ENCODE results near the gene NETO2.
"Not testable (repeated sequence)": the region's sequence is repeated elsewhere in the genome, so short reads cannot be mapped to it uniquely, and the experiment has no call there.

The NETO2 gene

DNA sequence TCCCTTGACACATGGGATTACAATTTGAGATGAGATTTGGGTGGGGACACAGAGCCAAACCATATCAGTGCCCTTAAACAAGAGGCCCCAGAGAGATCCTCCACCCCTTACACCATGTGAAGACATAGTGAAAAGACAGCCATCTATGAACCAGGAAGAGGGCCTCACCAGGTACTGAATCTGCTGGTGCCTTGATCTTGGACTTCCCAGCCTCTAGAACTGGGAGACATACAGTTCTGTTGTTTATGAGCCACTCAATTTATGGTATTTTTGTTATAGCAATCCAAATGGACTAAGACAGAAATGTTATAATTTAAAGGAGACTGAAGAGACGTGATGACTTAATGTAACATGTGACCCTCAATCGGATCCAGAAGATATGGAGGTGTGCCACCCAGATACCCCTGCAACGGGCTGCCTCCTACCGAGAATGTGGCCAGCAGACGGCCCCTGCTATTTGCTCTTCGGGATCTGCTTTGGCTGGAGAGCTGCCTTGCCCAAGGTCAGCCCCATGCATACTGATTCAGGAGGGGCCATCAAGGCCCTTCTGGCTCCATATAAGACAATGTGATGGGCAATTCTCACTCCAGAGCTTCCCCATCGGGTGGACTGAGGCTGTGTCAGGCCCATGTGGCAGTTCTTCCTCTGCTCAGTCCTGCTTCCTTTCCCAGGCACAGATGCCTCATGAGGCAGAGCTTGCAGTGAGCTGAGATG lies 80.6 kb downstream of the NETO2 start:
- no peak for DNase-seq

DNA sequence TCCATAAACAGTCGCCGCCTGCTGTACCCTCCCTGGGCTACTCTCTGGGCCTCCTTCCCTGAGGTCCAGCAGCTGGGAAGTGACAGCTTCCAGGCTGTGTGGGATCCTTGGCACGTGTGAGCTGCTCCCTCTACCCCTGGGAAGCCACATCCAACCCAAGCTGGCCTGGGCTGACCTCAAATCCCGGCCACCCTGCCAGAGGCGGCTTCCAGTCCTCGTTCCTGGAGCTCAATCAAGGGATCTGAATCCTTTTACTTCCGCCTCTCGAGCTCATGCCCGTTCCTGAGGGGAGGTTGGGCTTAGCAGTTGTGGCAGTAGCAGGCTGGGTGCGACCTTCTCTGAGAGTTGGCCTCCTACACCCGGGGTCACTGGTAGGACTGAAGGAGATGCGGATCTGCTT lies 82.5 kb downstream of the NETO2 start:
- DNase-seq, result no peak

DNA sequence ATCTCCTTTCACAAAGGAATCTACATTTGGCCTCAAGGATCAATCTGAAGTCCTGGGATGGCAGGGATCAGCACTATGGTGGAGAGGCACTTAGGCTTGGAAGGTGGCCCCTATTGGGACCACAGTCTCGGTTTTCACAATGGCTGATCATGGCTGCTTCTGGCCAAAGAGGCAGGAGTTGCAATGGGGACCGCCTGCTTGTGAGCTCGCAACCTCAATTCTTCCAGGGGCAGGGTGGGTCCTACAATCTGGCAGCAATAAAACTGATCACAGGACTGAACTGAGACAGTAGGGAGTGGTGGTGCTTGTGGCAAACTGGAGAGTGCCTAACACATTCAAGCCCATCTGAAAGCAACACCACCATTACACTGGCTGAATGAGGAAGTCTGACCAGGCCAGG lies 83.1 kb downstream of the NETO2 start:
- no peak for DNase-seq

DNA sequence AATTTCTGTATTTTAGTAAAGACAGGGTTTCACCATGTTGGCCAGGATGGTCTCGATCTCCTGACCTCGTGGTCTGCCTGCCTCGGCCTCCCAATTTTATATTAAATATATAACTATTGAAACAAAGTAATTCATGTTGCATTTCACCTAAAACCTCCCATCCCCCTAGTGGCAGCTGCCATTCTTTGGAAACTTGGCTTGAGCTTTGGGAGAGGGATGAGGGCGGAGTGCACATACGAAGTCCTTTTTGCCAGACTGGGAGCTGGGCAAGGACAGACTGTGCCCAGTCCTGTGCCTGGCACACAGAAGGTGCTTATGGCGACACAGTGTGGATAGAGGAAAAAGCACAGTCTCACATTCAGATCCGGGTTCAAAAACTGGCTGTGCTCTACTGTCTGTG lies 83.8 kb downstream of the NETO2 start:
- DNase-seq, result no peak

DNA sequence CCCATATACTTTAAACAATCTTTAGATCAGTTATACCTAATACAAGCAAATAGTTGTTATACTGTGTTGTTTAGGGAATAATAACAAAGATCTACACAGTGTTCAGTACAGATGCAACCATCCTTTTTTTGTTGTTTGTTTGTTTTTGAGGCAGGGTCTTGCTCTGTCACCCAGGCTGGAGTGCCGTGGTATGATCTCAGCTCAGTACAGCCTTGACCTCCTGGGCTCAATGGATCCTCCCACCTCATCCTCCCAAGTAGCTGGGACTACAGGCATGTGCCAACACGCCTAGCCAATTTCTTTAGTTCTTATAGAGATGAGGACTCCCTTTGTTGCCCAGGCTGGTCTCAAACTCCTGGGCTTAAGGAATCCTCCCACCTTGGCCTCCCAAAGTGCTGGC lies 84.6 kb downstream of the NETO2 start:
- DNase-seq, result not testable (repeated sequence)

DNA sequence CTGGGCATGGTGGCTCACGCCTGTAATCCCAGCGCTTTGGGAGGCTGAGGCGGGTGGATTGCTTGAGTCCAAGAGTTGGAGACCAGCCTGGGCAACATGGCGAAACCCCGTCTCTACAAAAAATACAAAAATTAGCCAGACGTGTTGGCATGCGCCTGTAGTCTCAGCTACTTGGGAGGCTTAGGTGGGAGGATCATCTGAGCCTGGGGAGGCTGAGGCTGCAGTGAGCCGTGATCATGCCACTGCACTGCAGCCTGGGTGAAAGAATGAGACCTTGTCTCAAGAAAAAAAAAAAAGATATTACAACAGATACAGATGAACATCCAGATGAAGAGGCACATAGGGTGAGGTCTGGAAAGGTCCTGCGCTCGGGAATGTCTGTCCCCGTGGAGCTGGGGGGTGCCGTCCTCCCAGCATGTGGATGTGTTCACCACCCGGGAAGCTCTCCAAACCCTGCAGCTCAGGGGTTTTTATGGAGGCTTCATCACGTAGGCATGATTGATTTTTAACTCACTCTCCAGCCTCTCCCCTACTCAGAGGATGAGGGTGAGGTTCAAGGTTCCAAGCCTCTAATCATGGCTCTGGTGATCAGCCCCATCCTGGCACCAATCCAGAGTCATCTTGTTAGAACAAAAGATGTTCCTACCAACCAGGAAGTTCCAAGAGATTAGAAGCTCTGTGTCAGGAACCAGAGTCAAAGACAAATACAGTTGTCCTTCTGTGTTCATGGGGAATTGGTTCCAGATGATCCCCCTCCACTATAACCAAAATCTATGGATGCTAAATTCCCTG lies 85.3 kb downstream of the NETO2 start:
- DNase-seq, result no peak

DNA sequence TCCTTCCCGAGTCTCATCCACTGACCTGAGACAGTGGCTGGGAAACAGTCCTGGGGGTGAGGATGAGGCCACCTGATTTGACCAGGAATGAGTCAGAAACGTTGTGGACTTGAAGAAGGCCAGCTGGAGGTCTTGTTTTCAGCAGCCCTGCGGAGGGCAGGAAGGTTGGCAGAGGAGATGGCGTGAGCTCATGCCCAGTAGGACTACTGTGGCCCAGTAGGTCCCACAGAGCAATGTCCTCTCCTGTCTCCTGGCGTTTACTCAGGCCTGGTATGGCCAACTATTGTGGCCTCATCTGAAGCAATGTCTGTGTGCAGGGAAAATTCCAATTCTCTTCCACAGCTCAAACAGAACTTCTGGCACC lies 86.1 kb downstream of the NETO2 start:
- DNase-seq, result no peak

DNA sequence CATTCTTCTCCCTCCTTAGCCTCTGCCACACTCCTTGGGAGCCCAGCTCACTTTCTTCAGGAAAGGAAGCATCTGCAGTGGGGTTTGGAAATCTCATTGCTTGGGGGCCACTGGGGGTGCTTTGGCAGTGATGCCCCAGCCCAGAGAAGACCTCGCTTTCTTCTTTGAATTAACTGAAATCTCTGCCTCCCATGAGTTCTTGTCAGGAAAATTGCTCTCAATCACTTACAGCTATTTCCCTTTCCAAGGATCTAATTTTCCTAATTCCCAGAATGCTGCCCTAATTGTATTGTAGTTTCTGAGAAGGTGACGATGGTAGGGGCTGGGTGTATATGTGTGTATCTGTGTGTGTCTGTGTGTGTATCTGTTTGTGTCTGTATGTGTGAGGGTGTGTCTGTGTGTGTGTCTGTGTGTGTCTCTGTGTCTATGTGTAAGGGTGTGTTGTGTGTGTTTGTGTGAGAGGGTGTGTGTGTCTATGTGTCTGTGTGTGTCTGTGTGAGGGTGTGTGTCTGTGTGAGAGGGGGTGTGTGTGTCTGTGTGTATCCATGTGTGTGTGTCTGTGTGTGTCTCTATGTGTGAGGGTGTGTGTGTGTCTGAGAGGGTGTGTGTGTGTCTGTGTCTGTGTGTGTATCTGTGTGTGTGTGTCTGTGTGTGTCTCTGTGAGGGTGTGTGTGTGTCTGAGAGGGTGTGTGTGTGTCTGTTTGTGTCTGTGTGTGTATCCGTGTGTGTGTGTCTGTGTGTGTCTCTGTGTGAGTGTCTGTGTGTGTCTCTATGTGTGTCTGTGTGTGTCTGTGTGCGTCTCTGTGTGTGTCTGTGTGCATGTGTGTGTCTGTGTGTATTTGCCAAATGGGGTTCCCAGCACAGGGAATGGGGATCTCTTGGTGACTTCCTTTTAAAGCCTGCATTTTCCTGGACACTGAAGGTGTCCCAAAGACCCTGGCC lies 86.8 kb downstream of the NETO2 start:
- DNase-seq, result no peak

DNA sequence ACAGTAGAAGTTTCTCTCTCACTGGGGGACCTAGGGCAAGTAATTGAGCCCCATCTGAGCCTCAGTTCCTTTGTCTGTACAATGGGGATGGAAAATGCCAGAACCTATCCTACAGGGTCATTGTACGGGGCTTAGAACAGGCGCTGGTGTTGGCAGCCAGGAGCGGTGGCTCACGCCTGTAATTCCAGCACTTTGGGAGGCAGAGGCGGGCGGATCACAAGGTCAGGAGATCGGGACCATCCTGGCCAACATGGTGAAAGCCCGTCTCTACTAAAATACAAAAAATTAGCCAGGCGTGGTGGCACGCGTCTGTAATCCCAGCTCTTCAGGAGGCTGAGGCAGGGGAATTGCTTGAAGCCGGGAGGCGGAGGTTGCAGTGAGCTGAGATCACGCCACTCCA lies 87.7 kb downstream of the NETO2 start:
- not testable (repeated sequence) for DNase-seq

DNA sequence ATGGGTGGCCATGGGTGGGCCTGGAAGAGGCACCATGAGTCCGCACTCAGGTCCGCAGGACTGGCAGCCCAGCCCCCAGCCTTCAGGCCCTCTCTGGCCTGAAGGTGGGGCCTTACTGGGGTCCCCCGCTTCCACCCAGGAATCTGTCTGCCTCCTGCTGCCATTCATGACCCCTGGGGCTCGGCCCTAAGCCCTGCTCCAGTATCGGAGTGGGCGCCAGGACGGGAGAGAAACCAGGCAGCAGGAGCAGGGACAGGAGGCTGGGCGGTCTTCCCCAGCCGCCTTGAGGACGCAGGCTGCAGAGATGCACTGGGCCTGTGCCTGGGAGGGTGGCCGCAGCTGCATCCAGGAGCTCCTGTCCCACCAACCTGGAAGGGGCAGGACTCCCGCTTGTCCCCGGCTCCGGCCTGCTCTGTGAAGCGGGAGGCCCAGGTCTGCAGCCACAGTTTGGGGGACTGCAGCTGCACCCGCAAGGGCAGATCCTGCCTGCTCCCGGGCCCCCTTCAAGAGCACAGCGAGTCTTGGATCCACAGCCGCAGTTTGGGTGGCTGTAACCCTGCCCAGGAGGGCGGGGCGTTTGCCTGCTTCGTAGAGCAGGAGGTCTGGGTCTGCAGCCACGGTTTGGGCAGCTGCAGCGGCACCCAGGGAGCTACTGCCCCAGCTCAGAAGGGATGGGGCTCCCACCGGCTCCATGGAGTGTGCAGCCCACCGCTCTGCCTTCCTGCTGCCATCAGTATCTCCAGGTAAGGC lies 88.4 kb downstream of the NETO2 start:
- no peak for DNase-seq

DNA sequence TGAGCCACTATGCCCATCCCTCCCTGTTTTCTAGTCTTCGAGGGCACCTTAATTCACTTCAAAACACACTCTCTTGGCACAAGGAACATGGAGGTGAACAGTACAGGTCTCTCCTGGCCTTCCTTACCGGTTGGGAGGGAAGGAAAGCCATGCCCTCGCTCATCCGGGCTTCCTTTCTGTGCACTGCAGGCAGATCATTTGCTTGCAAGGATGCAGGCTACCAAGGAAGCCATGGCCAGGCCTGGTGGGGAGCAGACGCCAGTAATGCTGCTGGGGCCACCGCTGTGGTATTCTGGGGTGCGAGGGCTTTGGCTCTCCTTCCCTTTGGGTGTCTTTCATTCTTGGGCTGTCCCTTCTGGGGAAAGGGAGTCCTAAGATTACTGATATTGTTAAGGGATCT lies 89.4 kb downstream of the NETO2 start:
- DNase-seq, result no peak

DNA sequence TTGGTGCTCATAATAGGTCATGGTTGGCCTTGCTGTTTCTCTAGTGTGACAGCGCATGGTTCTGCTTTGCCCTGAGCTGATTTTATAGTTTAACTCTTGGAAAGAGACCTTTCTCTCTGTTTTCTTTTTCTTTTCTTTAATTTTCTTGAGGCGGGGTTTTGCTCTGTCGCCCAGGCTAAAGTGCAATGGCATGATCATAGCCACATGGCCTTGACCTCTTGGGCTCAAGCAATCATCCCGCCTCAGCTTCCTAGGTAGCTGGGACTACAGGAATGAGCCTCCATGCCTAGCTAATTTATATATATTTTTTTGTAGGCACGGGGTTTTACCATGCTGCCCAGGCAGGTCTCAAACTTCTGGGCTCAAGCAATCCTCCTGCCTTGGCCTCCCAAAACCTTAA lies 89.8 kb downstream of the NETO2 start:
- DNase-seq, result no peak

DNA sequence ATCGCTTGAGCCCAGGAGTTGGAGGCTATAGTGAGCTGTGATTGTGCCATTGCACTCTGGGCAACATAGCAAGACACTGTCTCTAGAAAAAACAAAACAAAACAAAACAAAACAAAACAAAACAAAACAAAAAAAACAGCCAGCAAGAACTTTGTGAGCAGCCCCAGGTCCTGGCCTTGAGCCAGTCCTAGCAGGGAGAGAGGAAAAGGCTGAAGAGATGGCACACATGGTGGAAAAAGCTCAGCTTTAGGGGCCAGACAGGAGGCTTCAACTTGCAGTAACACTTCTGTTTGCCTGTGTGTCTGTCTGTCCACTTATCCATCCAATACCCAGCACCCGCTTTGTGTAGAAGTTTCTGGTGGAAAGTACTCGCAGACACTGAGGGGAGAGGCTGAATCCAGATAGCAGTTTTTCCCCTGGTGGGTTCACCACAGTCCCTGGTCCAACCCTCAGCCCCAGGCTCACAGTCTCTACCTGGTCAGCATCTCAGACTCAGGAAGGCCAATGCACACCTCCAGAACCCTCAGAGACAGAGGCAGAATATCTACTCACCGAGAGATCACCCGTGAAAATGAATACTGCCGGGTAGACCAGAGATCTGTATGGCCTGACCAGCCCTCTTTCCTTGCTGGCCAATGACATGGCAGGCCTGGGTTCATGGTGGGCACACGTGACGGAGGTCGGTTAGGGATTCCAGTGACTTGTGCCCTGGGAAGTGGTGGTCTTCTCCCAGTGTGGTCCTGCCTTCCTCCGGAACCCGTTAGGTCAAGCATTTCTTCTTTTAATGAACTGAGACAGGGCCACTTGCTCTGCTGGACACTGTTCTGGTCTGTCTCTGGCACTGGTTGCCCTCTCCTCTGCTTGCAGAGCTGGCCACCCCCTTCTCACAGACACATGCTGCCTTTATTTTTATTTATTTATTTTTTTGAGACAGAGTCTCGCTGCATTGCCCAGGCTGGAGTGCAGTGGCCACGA lies 90.8 kb downstream of the NETO2 start:
- DNase-seq, result no peak

DNA sequence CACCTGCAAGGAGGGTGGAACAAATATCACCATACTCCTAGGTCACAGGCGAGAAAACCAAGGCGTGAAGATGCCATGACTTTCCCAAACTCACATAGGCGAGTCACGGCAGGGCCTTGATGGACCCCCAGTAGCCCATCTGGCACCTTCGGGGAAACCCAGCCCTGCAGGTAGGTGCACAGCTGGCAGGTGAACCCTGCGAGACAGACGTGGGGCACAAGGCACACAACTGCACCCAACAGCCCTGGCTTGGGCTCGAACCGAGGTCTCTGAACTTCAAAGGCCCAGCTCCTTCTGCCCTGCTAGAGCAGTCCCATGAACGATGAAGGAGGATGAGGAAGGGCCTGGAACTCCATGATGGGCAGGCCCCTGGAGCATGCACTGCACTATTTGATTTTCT lies 92.7 kb downstream of the NETO2 start:
- DNase-seq, result no peak

DNA sequence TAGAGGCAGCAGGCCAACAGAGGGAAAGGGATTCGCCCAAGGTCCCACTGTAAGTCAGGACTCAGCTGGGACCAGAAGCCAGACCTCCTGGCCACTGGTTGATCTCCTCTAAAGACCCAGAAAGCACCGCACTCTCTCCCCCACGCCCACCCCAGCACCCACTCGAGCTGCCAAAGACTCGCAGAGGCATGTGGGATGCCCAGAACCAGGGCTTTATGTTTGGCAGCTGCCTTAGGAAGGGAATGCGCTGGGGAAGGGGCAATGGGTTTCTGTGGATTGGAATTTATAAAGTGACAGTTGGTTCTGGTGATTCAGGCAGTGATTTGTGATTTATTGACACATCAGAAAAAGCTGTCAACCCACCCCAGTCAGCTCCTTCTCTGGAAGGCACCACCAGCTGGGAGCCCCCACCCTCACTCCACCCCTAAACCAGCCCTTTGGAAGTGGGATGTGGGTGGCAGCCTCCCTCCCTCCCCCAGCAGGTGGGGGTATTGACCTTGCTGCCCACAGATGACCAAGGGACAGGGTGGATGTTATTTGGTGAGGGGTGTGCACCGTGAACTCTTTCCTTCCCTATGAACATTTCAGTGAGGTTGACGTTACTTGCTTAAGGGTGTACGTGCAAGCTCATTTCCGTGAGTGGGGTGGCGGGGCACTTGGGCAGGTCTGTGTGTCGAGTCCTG lies 93.7 kb downstream of the NETO2 start:
- DNase-seq, result no peak

DNA sequence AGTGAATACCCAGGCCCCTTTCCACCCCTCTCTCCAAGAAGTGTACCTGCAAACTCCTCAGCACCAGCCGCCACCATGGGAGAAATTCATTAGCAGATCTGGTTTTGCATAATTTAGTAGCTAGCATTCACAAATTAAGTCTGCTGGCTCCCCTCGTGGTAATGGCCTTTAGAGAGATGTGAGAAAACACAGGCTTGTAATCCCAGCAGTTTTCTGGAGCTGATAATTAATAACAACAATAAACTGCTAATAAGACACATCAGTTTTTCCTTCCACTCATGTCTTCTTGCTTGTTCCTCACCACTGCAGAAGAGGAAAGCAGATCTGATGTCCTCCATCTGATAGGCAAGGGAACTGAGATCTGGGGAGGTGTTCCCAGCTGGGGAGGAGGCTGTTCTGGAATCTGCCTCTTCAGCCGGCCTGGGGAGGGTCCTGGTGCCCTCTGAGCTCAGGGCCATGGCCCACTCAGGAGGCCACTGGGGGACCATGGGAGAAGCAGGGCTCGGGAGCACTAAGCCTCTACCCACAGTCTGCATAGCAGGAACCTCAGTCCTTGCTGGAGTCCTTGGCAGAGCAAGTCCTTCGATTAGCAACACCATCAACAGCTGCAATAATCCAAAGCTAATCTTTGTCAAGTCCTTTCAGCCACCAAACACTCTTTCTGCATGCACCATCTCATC lies 96.1 kb downstream of the NETO2 start:
- DNase-seq, result no peak

DNA sequence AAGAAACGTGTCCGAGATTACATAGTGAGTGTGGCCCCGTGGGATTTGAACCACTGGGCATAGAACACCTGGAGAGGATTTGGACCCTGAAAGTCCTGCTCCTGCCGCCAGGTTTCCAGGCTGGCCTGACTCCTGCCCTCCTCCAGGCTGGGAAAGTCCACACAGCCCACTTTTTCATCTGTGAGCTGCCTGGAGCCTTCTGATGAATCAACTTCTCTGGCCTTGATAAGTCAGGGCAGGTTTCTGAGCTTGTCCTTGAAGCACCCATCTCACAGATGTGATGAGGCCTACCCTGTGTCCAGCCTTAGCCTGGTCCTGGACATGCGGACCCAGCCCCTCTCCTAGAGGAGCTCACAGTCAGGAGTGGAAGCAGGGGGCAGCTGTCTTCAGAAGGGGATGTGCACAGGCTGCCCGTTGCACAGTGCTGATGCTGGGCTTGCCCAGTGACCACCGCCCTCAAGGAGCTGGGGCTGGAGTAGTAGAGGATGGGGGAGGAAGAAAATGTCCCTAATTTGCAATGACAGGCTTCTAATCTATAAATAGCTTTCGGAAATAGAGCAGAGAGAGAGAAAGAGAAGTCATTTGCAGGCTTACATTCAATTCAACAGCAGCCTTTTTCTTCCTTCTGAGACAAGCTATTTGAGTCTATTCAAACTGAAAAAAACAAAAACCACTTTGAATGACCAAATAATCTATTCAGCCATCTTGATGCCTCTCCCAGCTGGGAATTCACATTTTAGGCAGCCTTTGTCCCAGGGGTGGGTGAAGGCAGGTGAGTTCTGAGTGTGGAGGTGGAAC lies 96.8 kb downstream of the NETO2 start:
- no peak for DNase-seq

DNA sequence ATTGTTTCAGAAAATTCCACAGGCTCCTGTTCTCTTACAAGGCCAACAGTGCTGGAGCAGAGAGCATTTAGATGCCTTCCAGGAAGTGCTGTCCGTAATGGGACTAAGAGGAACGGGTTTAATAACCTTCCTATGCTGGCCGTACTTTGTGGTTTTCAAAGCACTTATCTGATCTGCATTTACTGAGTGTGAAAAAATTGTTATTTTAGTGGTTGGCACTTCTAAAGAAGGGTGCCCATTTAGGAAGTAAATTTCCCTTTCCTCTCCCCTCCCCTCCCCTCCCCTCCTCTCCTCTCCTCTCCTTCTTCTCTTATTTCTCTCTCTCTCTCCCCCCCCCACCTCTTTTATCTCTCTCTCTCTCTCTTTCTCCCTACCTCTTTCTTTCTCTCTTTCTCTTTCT lies 98.3 kb downstream of the NETO2 start:
- no peak for DNase-seq

DNA sequence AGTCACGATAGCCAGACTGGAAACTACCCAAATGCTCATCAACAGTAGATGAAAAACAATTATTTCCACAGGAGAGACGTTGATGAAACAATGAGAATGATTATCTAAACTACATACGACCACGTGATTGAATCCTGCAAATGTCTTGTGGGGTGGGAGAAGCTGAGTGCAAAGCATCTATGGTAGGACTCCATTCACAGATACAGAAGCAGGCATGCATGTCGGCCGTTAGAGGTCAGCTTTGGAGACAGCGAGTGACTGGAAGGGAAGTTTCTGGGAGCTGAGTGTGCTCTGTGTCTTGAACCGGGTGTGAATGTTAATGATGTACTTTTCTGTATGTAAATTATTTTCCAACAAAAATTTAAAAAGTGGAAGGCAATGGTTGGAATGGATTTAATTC lies 98.7 kb downstream of the NETO2 start:
- DNase-seq, result no peak

Data from NCI-H1436 treated with DMSO at 0.1 percent for 48 hours (cell line).